ENCODE data around the gene PTPRN2.

The PTPRN2 gene

GRCh38 chr7:157682946-157683746 lies 904.5 kb downstream of the PTPRN2 start:
- Mint-ChIP-seq H3K4me3 (peak overlapping the region; percentile 54), H3K36me3 (peaks cover 2% of the 10 kb centered on the region), H3K27ac (no peak overlapping the region), H3K9me3 (no peaks in the 10 kb centered on the region), H3K27me3 (peaks cover 61% of the 10 kb centered on the region), H3K4me1 (peaks cover 27% of the 10 kb centered on the region)

- Mint-ChIP-seq H3K27me3 (peaks cover 58% of the 10 kb centered on the region), H3K4me3 (no peak overlapping the region), H3K27ac (no peak overlapping the region), H3K4me1 (peaks cover 25% of the 10 kb centered on the region), H3K9me3 (no peaks in the 10 kb centered on the region), H3K36me3 (peaks cover 2% of the 10 kb centered on the region)
Observed at GRCh38 chr7:157682064-157682945, 905.3 kb downstream of the PTPRN2 start.

- Mint-ChIP-seq H3K4me1 (peaks cover 19% of the 10 kb centered on the region), H3K27me3 (peaks cover 56% of the 10 kb centered on the region), H3K9me3 (no peaks in the 10 kb centered on the region), H3K4me3 (no peak overlapping the region), H3K27ac (no peak overlapping the region), H3K36me3 (no peaks in the 10 kb centered on the region)
Observed at GRCh38 chr7:157679607-157680006, 908.0 kb downstream of the PTPRN2 start.

GRCh38 chr7:157678501-157678900 lies 909.1 kb downstream of the PTPRN2 start:
- no peak overlapping the region for H3K27ac Mint-ChIP-seq
- no peaks in the 10 kb centered on the region for H3K9me3 Mint-ChIP-seq
- peaks cover 49% of the 10 kb centered on the region for H3K27me3 Mint-ChIP-seq
- peaks cover 12% of the 10 kb centered on the region for H3K4me1 Mint-ChIP-seq
- H3K36me3 Mint-ChIP-seq, result no peaks in the 10 kb centered on the region
- H3K4me3 Mint-ChIP-seq, result no peak overlapping the region

- H3K27me3 Mint-ChIP-seq, result peaks cover 33% of the 10 kb centered on the region
- no peak overlapping the region for H3K4me3 Mint-ChIP-seq
- H3K4me1 Mint-ChIP-seq, result peaks cover 4% of the 10 kb centered on the region
- no peaks in the 10 kb centered on the region for H3K36me3 Mint-ChIP-seq
- H3K27ac Mint-ChIP-seq, result peak overlapping the region; percentile 23
- H3K9me3 Mint-ChIP-seq, result no peaks in the 10 kb centered on the region
Observed at GRCh38 chr7:157676456-157677255, 911.0 kb downstream of the PTPRN2 start.

GRCh38 chr7:157676001-157676400 lies 911.6 kb downstream of the PTPRN2 start:
- peaks cover 4% of the 10 kb centered on the region for H3K4me1 Mint-ChIP-seq
- H3K27me3 Mint-ChIP-seq, result peaks cover 27% of the 10 kb centered on the region
- H3K36me3 Mint-ChIP-seq, result no peaks in the 10 kb centered on the region
- H3K4me3 Mint-ChIP-seq, result no peak overlapping the region
- H3K9me3 Mint-ChIP-seq, result no peaks in the 10 kb centered on the region
- no peak overlapping the region for H3K27ac Mint-ChIP-seq

- Mint-ChIP-seq H3K4me1 (peaks cover 5% of the 10 kb centered on the region), H3K4me3 (no peak overlapping the region), H3K27ac (no peak overlapping the region), H3K27me3 (peaks cover 23% of the 10 kb centered on the region), H3K36me3 (no peaks in the 10 kb centered on the region), H3K9me3 (no peaks in the 10 kb centered on the region)
Observed at GRCh38 chr7:157675427-157675927, 912.1 kb downstream of the PTPRN2 start.

- Mint-ChIP-seq H3K36me3 (no peaks in the 10 kb centered on the region), H3K4me3 (no peak overlapping the region), H3K27me3 (peaks cover 17% of the 10 kb centered on the region), H3K27ac (no peak overlapping the region), H3K9me3 (no peaks in the 10 kb centered on the region), H3K4me1 (peaks cover 11% of the 10 kb centered on the region)
Observed at GRCh38 chr7:157674715-157675426, 912.8 kb downstream of the PTPRN2 start.

- Mint-ChIP-seq H3K4me1 (peaks cover 18% of the 10 kb centered on the region), H3K36me3 (no peaks in the 10 kb centered on the region), H3K27me3 (peaks cover 12% of the 10 kb centered on the region), H3K9me3 (no peaks in the 10 kb centered on the region), H3K27ac (no peak overlapping the region), H3K4me3 (no peak overlapping the region)
Observed at GRCh38 chr7:157674027-157674714, 913.5 kb downstream of the PTPRN2 start.

GRCh38 chr7:157673573-157673972 lies 914.0 kb downstream of the PTPRN2 start:
- Mint-ChIP-seq H3K9me3 (no peaks in the 10 kb centered on the region), H3K4me3 (no peak overlapping the region), H3K36me3 (no peaks in the 10 kb centered on the region), H3K27me3 (peaks cover 9% of the 10 kb centered on the region), H3K4me1 (peaks cover 24% of the 10 kb centered on the region), H3K27ac (no peak overlapping the region)

GRCh38 chr7:157671358-157672255 lies 916.0 kb downstream of the PTPRN2 start:
- H3K27me3 Mint-ChIP-seq, result peaks cover 3% of the 10 kb centered on the region

GRCh38 chr7:157670490-157671357 lies 916.9 kb downstream of the PTPRN2 start:
- H3K36me3 Mint-ChIP-seq, result no peaks in the 10 kb centered on the region
- H3K27ac Mint-ChIP-seq, result no peak overlapping the region
- H3K27me3 Mint-ChIP-seq, result no peaks in the 10 kb centered on the region
- H3K9me3 Mint-ChIP-seq, result no peaks in the 10 kb centered on the region
- H3K4me3 Mint-ChIP-seq, result no peak overlapping the region
- H3K4me1 Mint-ChIP-seq, result peaks cover 28% of the 10 kb centered on the region

More at GRCh38 chr7:157671358-157672255, 916.0 kb downstream of the PTPRN2 start:
- Mint-ChIP-seq H3K9me3 (no peaks in the 10 kb centered on the region), H3K4me3 (no peak overlapping the region), H3K4me1 (peaks cover 28% of the 10 kb centered on the region), H3K27ac (no peak overlapping the region), H3K36me3 (no peaks in the 10 kb centered on the region)
